HCT116 (cell line): ENCODE results near the gene KRT33A. TPM values are rescaled to one million over a fixed set of nuclear protein-coding genes. Genes with fewer than 3 reads are reported as not detected.

Source experiments
- ATAC-seq: fragments of 200-7000 bp; cut with Tn5 transposase; 2 replicates; pipeline ENCODE4 v1.9.1; 2020; ENCODE audit warnings: mild to moderate bottlenecking, moderate library complexity
- BruUV-seq: library from RNA; stranded (reverse); fragments of 400-500 nt; replicated peaks from 2 replicates; lab custom pipeline; 2021; lab: Mats Ljungman, UMichigan
- CTCF ChIA-PET: fragments of 300-600 bp; sonication (Branson Sonifier 250); formaldehyde crosslinking; loops from one replicate; lab custom pipeline; 2021; ENCODE audit warnings: antibody characterized with exemption; lab: Charles Lee
- POLR2A ChIA-PET: fragments of 300-600, 350-600 bp; sonication (Branson Sonifier 250); formaldehyde crosslinking; loops from one replicate; lab custom pipeline; 2021; ENCODE audit warnings: antibody characterized with exemption; lab: Charles Lee
- RAD21 ChIA-PET, 2 experiments: fragments of 300-600 bp; sonication (Branson Sonifier 250); formaldehyde crosslinking; loops; one replicate each; lab custom pipeline; 2023; ENCODE audit warnings: low total read pairs in 2 of 2; ENCODE audit not compliant: uncharacterized antibody in 2 of 2, unreplicated experiment in 2 of 2, low non-redundant PET in 1 of 2; lab: Charles Lee
- DNase-seq: peaks from one replicate; pipeline ENCODE4 v3.0.0-alpha.2; 2010; ENCODE audit warnings: low read depth, low spot score
- H2AFZ ChIP-seq: fragments of 200-600 bp; shearing (Covaris generic), sonication (generic); 2 replicates; pipeline ENCODE4 v1.6.1; 2017; ENCODE audit warnings: low read depth, mixed run types, mixed read lengths, antibody characterized with exemption, low read length; ENCODE audit not compliant: poor library complexity, severe bottlenecking
- H3K27ac ChIP-seq: 2 replicates; pipeline ENCODE4 v1.5.1; 2012; ENCODE audit warnings: low read depth, low read length
- H3K27me3 ChIP-seq: fragments of 200-600 bp; sonication (generic); 2 replicates; pipeline ENCODE4 v1.6.1; 2016; ENCODE audit warnings: mixed run types, low read length, mixed read lengths; ENCODE audit not compliant: insufficient read depth
- H3K36me3 ChIP-seq, 2 experiments: fragments of 200-500 bp in 1 of 2; fragments of 200-600 bp in 1 of 2; sonication (Bioruptor generic) in 1 of 2; sonication (generic) in 1 of 2; 2 replicates each; pipeline versions ENCODE4 v1.5.1 to v1.6.1; 2014 to 2016; ENCODE audit warnings: low read length in 2 of 2, inconsistent platforms in 1 of 2, mixed read lengths in 1 of 2, mixed run types in 1 of 2; ENCODE audit not compliant: insufficient read depth in 2 of 2, control insufficient read depth in 1 of 2
- H3K4me1 ChIP-seq, 2 experiments: fragments of 200-600 bp in 1 of 2; sonication (generic) in 1 of 2; 2 replicates each; pipeline versions ENCODE4 v1.5.1 to v1.6.1; 2012 to 2017; ENCODE audit warnings: low read length in 2 of 2, inconsistent platforms in 1 of 2, mild to moderate bottlenecking in 1 of 2, mixed read lengths in 1 of 2, mixed run types in 1 of 2, moderate library complexity in 1 of 2; ENCODE audit not compliant: insufficient read depth in 2 of 2, control insufficient read depth in 1 of 2
- H3K4me2 ChIP-seq: fragments of 200-600 bp; sonication (generic); 2 replicates; pipeline ENCODE4 v1.6.1; 2017; ENCODE audit warnings: mixed run types, low read length, mixed read lengths
- H3K4me3 ChIP-seq, 2 experiments: fragments of 200-600 bp in 1 of 2; sonication (generic) in 1 of 2; replicated peaks in 1 of 2; 2 replicates each; pipeline ENCODE4 v1.5.1; 2011 to 2016; ENCODE audit warnings: low read length in 2 of 2, control low read depth in 1 of 2, low read depth in 1 of 2, mild to moderate bottlenecking in 1 of 2, mixed read lengths in 1 of 2, mixed run types in 1 of 2
- H3K79me2 ChIP-seq: fragments of 200-600 bp; sonication (generic); 2 replicates; pipeline ENCODE4 v1.6.1; 2017; ENCODE audit warnings: mild to moderate bottlenecking, mixed run types, low read length, moderate library complexity, mixed read lengths; ENCODE audit not compliant: insufficient read depth
- H3K9ac ChIP-seq: fragments of 200-600 bp; sonication (generic); 2 replicates; pipeline ENCODE4 v1.6.1; 2016; ENCODE audit warnings: low read length, mixed read lengths
- H3K9me2 ChIP-seq: fragments of 200-600 bp; sonication (generic), shearing (Covaris generic); 2 replicates; pipeline ENCODE4 v1.6.1; 2017; ENCODE audit warnings: mixed run types, mild to moderate bottlenecking, moderate library complexity; ENCODE audit not compliant: insufficient read depth
- H3K9me3 ChIP-seq, 2 experiments: fragments of 200-500 bp in 1 of 2; fragments of 200-600 bp in 1 of 2; sonication (Bioruptor generic) in 1 of 2; sonication (generic) in 1 of 2; 2 replicates each; pipeline ENCODE4 v1.6.1; 2014 to 2017; ENCODE audit warnings: low read length in 2 of 2, mixed read lengths in 2 of 2, inconsistent platforms in 1 of 2, low read depth in 1 of 2, mild to moderate bottlenecking in 1 of 2, mixed run types in 1 of 2, moderate library complexity in 1 of 2; ENCODE audit not compliant: control insufficient read depth in 1 of 2, insufficient read depth in 1 of 2
- H4K20me1 ChIP-seq: fragments of 200-600 bp; sonication (generic), shearing (Covaris generic); 2 replicates; pipeline ENCODE4 v1.6.1; 2017; ENCODE audit warnings: mixed run types, mild to moderate bottlenecking, moderate library complexity; ENCODE audit not compliant: insufficient read depth
- ATF3 ChIP-seq: IDR thresholded peaks from 2 replicates; pipeline ENCODE4 v1.6.1; 2012
- CBX3 ChIP-seq: IDR thresholded peaks from 2 replicates; pipeline ENCODE4 v1.6.1; 2012; ENCODE audit warnings: low read depth
- CEBPB ChIP-seq: IDR thresholded peaks from 2 replicates; pipeline ENCODE4 v1.6.1; 2012; ENCODE audit warnings: low read depth
- CTCF ChIP-seq, 3 experiments: fragments of 200-600 bp in 1 of 3; sonication (generic) in 1 of 3; IDR thresholded peaks in 2 of 3; conservative IDR thresholded peaks in 1 of 3; 2 replicates each; pipeline ENCODE4 v1.5.1; 2012 to 2017; ENCODE audit warnings: low read depth in 2 of 3, low read length in 2 of 3, antibody characterized with exemption in 1 of 3, borderline replicate concordance in 1 of 3, control low read depth in 1 of 3, mild to moderate bottlenecking in 1 of 3, mixed read lengths in 1 of 3, mixed run types in 1 of 3, moderate library complexity in 1 of 3; ENCODE audit not compliant: insufficient read depth in 1 of 3
- EZH2phosphoT487 ChIP-seq: fragments of 200-600 bp; IDR thresholded peaks from 2 replicates; pipeline ENCODE4 v1.6.1; 2018; ENCODE audit warnings: antibody characterized with exemption, borderline replicate concordance
- FOSL1 ChIP-seq: IDR thresholded peaks from 2 replicates; pipeline ENCODE4 v1.6.1; 2012; ENCODE audit warnings: low read depth
- MAX ChIP-seq: IDR thresholded peaks from 2 replicates; pipeline ENCODE4 v1.6.1; 2012
- POLR2AphosphoS5 ChIP-seq: IDR thresholded peaks from 2 replicates; pipeline ENCODE4 v1.6.1; 2011; ENCODE audit warnings: mild to moderate bottlenecking, low read depth, low read length, moderate library complexity
- SIN3A ChIP-seq: IDR thresholded peaks from 2 replicates; pipeline ENCODE4 v1.6.1; 2012; ENCODE audit warnings: low read depth
- ZBTB33 ChIP-seq: IDR thresholded peaks from 2 replicates; pipeline ENCODE4 v1.6.1; 2011; ENCODE audit warnings: mild to moderate bottlenecking, low read length, moderate library complexity; ENCODE audit not compliant: insufficient replicate concordance; ENCODE audit errors: extremely low read depth
- intact Hi-C: fragments of 100-400 bp; cut with micrococcal nuclease; formaldehyde crosslinking; loops from 2 replicates; pipeline ENCODE4 v1.10.0; 2022
- total RNA-seq: library from RNA; stranded (reverse); gene quantifications from one replicate; pipeline ENCODE4 v1.2.1, GENCODE V29; 2021; ENCODE audit not compliant: unreplicated experiment

KRT33A gene
- total RNA-seq, 1 experiment from 2014 or later: not detected

GRCh38 chr17:41340494-41340893 lies 10.1 kb downstream of the KRT33A start (continued):
- no peak for TF ChIP-seq CBX3
- TF ChIP-seq, all 23 proteins: peak for 0

- no TSS peak for BruUV-seq
- ChIA-PET CTCF (no interaction called here), POLR2A (no interaction called here), RAD21 (interaction anchor here in 1 of 2 experiments (0.5 kb wide), 1 partner anchor 309 kb away, joined by 7 read pairs; no protein-coding TSS in a partner anchor)
- no peak for ATAC-seq
- Histone ChIP-seq H3K79me2 (no peaks in the 10 kb centered on the region), H3K4me2 (no peak overlapping the region), H3K9ac (no peak overlapping the region), H3K9me3 (peaks cover 3 to 9% of the 10 kb centered on the region in 2 experiments; a peak in 1 of 4 replicates), H3K36me3 (no peaks in the 10 kb centered on the region), H3K4me3 (no peak overlapping the region), H4K20me1 (no peaks in the 10 kb centered on the region), H2AFZ (no peak overlapping the region), H3K9me2 (no peaks in the 10 kb centered on the region), H3K27ac (no peak overlapping the region), H3K4me1 (peaks cover 0 to 9% of the 10 kb centered on the region in 2 experiments; a peak in 1 of 4 replicates), H3K27me3 (no peaks in the 10 kb centered on the region)
- TF ChIP-seq SIN3A (no peak), MAX (no peak), FOSL1 (no peak), CEBPB (no peak), CTCF (IDR thresholded peaks at IDR 0.05 in 2 of 3, conservative IDR thresholded peaks at IDR 0.05 in 1 of 3; ENCODE audit: borderline replicate concordance in 1 of 3, insufficient read depth in 1 of 3, low read depth in 2 of 3, low read length in 2 of 3) (no peak), ZBTB33 (no peak), ATF3 (no peak), EZH2phosphoT487 (no peak), POLR2AphosphoS5 (no peak)
- intact Hi-C loops: no loop called here
- no peak for DNase-seq
Observed at GRCh38 chr17:41339571-41340172, 11.0 kb downstream of the KRT33A start.
